T-helper 1 cell (primary cell): ENCODE results near the gene B9D1.

Experiments
- DNase-seq, 5 donors: peaks; one replicate each; pipeline ENCODE4 v3.0.0-alpha.2; 2012 to 2020

B9D1 gene

GRCh38 chr17:19301274-19301951 lies 61.1 kb downstream of the B9D1 start:
- DNase-seq, result no peak

- DNase-seq, result no peak
Measured at GRCh38 chr17:19299866-19300265, 62.7 kb downstream of the B9D1 start.

- no peak for DNase-seq
Measured at GRCh38 chr17:19299214-19299747, 63.2 kb downstream of the B9D1 start.

- no peak for DNase-seq
Measured at GRCh38 chr17:19298569-19299213, 63.8 kb downstream of the B9D1 start.

GRCh38 chr17:19296786-19297778 lies 65.4 kb downstream of the B9D1 start:
- no peak for DNase-seq

- DNase-seq, result no peak
Measured at GRCh38 chr17:19295473-19296135, 66.9 kb downstream of the B9D1 start.

GRCh38 chr17:19294443-19294842 lies 68.1 kb downstream of the B9D1 start:
- DNase-seq, result no peak
